Endothelial cell of umbilical vein (primary cell): Measurements from ENCODE around the gene INPP5A.

Experiments
- CTCF ChIP-seq, 2 donors: IDR thresholded peaks; 1 replicate in 1 of 2; 2 replicates in 1 of 2; pipeline ENCODE4 v1.5.1; 2011; ENCODE audit warnings: low read length in 2 of 2, mild to moderate bottlenecking in 2 of 2, moderate library complexity in 2 of 2, control low read depth in 1 of 2, inconsistent platforms in 1 of 2, low read depth in 1 of 2; ENCODE audit not compliant: insufficient read depth in 1 of 2; ENCODE audit errors: extremely low read depth in 1 of 2
- EZH2 ChIP-seq: IDR thresholded peaks from 2 replicates; pipeline ENCODE4 v1.6.1; 2012; ENCODE audit warnings: borderline replicate concordance, low read depth, mild to moderate bottlenecking, moderate library complexity, low read length, inconsistent platforms; ENCODE audit not compliant: severe bottlenecking
- GATA2 ChIP-seq: IDR thresholded peaks from 2 replicates; pipeline ENCODE4 v1.7.0; 2011; ENCODE audit warnings: low read depth, mild to moderate bottlenecking, moderate library complexity, mixed read lengths, low read length; ENCODE audit not compliant: insufficient read length, insufficient read depth
- JUN ChIP-seq: IDR thresholded peaks from 2 replicates; pipeline ENCODE4 v1.6.1; 2011; ENCODE audit warnings: borderline replicate concordance, low read depth; ENCODE audit not compliant: insufficient read length, insufficient read depth
- MYC ChIP-seq: IDR thresholded peaks from one replicate; pipeline ENCODE4 v1.6.1; 2011; ENCODE audit warnings: mild to moderate bottlenecking, low read depth, low read length
- POLR2A ChIP-seq: IDR thresholded peaks from 2 replicates; pipeline ENCODE4 v1.6.1; 2012; ENCODE audit warnings: low read depth, mild to moderate bottlenecking, control low read depth, low read length
- POLR2AphosphoS5 ChIP-seq: IDR thresholded peaks from 2 replicates; pipeline ENCODE4 v1.6.1; 2012; ENCODE audit warnings: low read depth, mild to moderate bottlenecking, control low read depth, low read length, moderate library complexity; ENCODE audit not compliant: insufficient read depth
- TF ChIP-seq, protein P1 (sequence below): IDR thresholded peaks from 2 replicates; pipeline ENCODE4 v1.6.1; 2011; ENCODE audit not compliant: insufficient read depth, insufficient read length

- TF ChIP-seq CTCF (IDR thresholded peaks at IDR 0.05; ENCODE audit: extremely low read depth in 1 of 2, insufficient read depth in 1 of 2, low read depth in 1 of 2, low read length in 2 of 2) (no peak), POLR2A (no peak), POLR2AphosphoS5 (no peak), MYC (no peak), GATA2 (no peak), JUN (no peak), EZH2 (no peak)
- TF ChIP-seq, protein P1, sequence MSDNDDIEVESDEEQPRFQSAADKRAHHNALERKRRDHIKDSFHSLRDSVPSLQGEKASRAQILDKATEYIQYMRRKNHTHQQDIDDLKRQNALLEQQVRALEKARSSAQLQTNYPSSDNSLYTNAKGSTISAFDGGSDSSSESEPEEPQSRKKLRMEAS = no peak
These were observed 22.7 kb downstream of the INPP5A start for GRCh38 chr10:132560241-132560731.
